ENCODE measurements around the gene ING4. TPM values are rescaled to one million over a fixed set of nuclear protein-coding genes. Genes with fewer than 3 reads are reported as not detected.
A peak's percentile ranks its signal among the peaks of the same experiment; 100 is the strongest.

The ING4 gene
- total RNA-seq, 1 donor from 2014 or later = 46.2 TPM

DNA sequence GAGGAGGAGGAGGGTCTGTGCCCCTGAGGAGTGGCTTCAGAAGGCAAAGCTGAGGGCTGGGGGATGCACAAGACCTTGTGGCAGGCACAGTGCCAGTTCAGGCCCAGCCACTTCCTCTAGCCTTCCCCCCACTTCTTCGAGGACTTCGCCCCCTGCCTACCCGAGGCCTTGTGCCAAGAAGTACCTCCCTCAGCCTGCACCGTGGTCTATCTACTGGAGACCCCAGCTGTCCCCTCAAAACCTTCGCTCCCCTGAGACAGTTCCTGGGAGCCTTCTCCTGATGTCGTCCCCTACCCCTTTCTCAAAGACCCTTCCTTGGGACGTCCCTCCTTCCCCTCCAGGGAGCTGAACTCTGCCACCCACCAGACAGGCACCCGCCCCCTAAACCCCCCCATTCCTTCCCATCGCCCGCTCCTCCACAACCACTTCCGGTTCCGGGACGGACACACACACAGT lies 25.7 kb upstream of the ING4 start:
- DNase-seq = no peak

DNA sequence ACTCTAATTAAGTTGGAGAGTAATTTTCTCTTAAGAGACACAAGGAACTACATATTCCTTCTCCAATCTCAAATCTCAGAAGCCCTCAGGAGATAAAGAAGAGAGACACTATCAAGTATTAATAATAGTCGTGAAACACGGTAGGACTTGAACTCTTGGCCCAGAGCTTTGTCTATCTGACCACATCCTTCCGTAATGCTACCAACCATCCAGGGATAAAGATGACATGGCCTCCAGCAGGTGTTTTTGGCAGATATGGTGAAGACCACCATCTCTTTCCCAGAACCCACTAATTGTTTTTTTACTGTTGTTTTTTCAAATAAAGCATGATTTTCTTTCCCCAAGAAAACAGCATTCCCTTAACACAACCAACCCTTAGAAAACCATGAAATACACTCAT lies 22.9 kb upstream of the ING4 start:
- DNase-seq = no peak

DNA sequence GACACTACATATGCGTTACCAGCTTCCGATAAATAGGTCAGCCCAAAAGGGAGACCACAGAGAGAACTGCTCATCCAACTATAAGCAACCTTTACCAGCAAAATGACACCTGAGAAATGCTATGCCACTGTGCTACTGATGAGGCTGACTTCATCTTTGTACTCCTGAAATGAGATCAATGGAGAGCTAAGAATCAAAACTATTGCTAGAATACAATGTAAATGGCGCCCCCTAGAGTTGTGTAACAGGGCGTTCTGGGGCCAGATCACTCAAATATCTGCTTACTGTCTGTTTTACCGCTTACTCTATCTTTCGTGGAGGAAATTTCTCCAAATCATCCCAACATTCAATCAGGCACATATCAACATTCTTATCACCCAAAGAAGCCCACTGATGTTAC lies 21.7 kb upstream of the ING4 start:
- DNase-seq = peak; percentile 51

DNA sequence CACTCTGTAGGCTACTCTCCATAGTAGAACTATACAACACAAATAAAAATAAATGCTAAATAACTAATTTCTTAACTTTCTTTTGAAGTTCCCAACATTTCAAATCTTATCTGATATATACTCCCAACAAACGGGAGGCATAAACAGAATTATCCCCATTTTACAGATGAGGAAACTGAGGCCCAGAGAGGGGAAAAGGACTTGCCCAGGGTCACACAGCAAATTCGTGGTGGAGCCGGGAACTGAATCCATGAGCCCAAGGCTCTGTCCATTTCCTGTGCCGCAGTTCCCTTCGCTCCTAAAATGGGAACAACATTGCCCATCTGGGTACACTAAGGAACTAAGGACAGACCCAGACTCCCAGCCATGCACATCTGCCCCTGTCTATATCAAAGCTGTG lies 14.0 kb upstream of the ING4 start:
- no peak for DNase-seq

DNA sequence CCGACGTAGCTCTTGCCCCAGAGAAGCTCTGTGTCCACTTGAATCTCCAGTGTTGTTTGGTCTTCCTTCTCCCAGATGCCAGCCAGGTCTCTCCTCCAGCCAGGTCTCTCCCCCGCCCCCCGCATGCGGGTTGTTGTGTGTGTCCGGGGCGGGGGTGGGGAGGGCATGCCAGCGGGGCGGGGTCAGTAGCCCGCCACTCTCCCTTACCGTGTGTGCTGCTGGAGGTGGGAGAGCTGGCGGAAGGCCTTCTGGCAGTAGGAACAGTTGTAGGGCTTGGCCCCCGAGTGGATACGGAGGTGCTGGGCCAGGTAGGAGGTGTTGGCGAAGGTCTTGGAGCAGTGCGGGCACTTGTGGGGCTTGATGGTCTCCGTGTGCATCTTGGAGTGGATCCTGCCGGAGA lies 9.2 kb upstream of the ING4 start:
- DNase-seq = no peak

DNA sequence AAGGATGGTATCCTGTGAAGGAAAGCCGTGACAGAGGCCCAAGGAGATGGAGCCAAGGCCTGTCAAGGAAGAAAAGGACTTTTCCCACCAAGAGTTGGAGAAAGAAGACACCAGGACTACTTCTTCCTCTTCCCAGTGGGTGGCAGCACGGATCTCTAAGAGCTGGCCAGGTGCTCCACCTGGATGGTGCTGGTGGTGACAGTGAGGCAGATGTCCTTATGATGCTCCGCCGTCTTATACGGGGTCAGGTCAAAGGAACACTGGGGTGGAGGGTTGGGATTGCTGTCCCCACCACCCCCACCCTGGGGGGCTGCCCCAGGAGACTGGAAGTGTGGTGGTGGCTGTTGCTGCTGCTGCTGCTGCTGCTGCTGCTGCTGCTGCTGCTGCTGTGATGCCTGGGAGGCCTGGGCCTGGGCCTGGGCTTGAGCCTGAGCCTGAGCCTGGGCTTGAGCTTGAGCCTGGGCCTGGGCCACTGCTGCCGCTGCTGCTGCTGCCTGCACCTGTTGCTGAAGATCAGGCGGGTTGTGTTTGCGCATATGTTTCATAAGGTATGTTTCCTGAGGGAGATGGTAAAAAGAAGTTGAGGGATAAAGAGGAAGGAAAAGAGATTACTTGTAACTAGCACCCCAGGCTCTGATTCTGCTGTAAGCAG lies 4.8 kb upstream of the ING4 start:
- DNase-seq = peak; percentile 12

DNA sequence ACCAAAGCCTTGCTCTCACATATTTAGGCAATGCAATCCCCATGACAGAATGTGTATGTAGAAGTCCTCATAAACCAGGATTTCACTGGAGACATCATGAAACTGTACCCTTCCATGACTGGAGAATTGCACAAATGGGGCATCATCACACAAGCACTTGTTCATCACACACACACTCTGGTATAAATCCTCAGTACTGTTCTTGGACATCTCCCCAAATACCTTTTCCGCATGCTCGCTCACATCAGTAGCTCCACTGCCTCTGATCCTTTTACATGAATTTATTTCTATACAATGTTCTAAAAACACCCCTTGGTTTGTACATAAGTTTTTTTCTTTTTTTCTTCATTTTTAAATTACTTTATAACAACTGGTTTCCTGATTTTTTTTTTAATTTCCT lies 3.3 kb upstream of the ING4 start:
- DNase-seq = no peak

DNA sequence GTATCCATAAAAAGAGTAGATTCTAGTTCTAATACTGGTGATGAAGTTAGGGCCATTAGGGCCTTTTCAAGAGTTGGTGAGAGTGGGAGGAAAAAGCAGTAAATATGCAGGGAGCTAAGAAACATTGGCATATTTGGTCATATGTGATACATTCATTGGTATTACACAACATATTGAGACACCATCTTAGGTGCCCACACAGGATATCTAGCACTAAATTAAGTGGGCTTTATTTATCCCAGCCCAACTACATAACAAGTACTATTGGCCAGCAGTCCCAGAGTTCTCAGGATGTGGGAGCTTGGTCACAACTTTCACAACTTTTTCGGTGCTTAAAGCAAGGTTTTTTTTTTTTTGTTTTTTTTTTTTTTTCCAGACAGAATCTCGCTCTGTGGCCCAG lies 2.0 kb upstream of the ING4 start:
- DNase-seq = no peak

DNA sequence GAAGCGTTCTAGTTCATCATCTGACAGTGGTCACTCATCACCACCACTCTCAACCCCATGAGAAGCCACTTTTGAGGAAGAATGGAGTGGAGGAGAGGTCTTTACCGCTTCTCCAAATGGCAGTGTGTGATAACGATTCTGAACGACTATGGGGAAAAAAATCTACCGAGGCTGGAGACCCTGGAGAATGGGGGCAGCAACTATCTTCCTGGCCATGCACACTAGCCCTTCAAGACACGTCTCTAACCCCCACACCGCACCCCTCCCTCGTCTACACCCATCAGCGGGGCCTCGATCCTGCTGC lies 365 bp downstream of the ING4 start:
- DNase-seq = no peak

DNA sequence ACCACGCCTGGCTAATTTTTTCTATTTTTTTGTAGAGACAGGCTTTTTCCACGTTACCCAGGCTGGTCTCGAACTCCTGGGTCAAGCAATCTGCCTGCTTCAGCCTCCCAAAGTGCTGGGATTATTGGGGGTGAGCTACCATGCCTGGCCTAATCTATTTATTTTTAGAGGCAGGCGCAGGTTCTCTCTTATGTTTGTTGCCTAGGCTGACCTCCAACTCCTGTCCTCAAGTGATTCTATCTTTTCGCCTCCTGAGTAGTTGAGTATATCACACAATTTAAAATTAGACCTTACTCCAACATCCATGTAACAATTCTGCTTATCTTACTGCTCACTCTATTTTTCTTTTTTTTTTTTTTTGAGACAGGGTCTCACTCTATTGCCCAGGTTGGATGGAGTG lies 8.9 kb downstream of the ING4 start:
- no peak for DNase-seq

DNA sequence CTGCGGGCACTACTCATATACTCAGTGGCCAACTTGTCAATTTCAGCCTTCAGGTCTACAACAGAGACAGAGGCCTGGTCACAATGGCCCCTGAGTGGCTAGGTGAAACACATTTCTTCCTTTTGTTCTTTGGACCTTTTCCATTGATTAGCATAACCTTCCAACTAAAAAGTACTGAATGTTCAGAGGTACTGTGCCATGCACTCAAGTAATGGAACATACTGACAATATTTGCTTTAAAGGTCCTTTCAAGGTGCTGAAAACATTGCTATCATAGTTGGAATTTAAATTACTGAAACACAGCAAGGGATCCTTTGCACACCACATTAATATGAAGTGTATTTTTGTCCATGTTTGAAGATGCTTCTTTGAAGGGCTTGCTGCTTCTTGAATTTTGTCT lies 9.6 kb downstream of the ING4 start:
- no peak for DNase-seq

DNA sequence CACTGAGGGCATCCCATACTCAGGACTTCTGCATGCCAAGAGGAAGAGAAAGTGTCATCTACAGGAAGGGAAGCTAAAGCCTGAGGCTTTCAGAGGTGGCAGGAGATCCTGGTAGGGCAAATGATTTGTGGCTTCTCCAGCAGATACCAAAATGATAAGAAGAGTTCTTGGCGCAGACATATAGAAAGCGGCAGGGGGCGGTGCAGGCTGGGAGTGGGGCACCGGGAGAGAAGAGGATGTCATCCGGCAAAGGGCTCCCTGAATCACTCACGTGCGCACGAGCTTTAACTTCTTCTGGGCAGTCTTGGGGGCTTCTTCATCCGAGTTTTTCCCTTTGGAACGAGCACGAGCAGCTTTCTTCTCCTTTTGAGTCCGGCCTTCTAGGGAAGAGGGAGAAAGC lies 10.5 kb downstream of the ING4 start:
- DNase-seq = no peak

DNA sequence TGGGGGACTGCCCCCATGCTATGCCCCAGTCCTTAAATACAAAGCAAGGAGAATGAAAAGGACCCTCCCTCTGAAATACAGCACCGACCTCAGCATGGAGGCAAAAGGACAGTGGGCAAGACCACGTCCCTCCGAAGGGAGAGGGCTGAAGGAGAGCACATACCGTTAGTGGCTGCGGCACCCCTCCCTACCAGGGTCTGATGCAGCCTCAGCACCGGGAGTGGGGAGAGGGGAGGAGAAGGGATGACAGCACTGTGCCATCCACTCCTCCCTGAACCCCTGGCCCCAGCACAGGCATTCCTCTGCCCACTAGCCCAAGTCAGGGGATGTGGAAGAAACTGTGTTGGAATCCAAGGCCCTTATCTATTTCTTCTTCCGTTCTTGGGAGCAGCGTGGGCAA lies 12.1 kb downstream of the ING4 start:
- DNase-seq = no peak

DNA sequence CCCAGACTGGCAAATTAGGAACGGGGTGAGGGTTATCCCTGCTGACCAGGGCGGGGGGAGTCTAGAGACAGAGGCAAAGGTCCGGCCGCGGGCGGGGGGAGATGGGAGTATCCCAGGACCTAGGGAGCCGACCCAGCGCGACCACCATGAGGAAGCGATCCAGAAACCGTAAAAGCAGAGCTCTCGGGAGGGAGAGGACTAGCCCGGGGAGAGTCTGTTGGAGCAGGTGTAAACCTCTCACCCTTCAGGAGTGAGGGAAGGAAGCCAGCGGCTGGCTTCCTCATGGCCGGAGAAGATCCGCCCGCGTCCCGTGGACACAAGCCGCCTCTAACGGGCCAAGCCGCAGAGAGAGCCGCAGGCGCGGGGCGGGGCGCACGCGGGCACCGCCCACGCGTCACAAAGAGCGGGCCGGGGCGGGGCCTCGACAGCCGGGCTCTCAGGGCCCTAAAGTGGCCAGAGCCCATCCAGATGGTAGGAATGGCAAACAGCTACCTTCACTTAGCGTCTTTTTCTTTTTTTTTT lies 15.8 kb downstream of the ING4 start, which contains the start of gene ACRBP:
Gene ACRBP, minus strand, starts transcription at position 350 of the 522 bp plus-strand sequence. Its CDS starts 66 bp downstream, at position 284.
- peak; percentile 82 for DNase-seq

DNA sequence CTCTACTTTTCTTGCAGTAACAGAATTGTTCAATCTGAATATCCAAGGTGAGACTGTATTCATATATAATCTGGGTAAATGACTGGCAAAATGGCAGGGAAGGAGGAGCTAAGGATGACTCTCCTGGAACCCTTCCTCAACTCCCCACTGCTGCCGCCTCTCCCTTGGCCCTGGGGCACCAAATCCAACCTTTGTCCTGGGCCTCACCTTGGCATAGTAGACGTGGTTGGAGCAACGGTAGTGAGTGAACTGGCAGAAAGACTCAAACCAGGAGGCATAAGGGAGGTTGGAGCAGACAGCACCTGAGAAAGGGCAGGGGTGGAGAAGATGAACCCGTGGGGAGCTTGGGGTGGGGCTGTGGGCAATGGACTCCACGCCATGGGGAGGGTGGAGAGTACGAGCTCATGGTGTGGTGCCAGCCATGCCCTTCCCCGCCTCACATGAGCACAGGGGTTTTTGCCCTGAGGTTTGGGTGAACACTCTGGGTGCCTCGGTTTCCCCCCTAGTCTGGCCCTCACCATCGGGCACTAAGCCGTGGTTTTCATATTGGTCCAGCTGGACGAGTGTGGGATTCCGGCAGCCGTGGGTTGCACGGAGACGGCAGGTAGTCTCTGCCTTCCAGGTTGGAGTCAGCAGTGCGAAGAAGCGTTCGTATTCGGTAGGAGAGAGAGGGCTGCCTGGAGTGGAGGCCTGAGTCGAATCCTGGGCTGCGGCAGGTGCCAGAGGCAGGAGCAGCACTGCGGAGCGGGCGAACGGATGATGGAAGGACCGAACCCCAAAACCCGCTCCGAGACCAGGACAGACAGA lies 16.4 kb downstream of the ING4 start:
- DNase-seq = no peak

DNA sequence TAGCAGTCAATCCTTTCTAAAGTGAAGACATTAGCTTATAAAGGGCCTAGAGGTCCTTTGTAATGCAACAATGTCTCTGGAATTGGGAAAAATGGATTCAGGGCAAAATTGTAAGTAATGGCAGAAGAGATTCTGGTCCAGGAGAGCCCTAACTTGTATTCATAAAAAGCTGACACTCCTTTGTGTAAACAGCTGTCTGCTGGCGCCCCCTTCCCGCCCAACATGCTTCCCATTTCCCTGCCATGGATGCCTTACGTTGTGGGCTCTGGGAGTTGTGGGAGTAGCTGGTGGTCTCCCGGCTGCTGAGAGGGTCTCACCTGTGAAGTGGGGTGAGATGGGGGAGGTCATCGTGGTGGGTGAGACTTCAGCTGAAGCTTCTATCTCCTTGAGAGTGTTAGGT lies 18.0 kb downstream of the ING4 start:
- DNase-seq = peak; percentile 67

DNA sequence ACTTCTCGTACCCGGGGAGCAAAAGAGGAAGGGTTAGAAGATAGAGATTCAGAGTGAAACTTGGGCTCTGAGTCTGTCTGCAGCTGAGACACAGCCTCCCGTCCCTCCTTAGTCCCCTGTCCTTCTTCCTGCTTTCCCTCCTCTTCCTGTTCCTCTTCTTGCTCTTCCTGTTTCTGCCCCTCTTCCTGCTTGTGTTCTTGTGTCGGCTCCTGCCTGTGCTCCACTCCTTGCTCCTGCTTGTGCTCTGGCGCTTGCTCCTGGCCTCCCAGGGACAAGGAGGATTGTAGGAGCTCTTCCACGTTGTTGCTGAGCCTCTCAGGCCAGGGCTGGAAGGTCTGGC lies 18.7 kb downstream of the ING4 start:
- no peak for DNase-seq

DNA sequence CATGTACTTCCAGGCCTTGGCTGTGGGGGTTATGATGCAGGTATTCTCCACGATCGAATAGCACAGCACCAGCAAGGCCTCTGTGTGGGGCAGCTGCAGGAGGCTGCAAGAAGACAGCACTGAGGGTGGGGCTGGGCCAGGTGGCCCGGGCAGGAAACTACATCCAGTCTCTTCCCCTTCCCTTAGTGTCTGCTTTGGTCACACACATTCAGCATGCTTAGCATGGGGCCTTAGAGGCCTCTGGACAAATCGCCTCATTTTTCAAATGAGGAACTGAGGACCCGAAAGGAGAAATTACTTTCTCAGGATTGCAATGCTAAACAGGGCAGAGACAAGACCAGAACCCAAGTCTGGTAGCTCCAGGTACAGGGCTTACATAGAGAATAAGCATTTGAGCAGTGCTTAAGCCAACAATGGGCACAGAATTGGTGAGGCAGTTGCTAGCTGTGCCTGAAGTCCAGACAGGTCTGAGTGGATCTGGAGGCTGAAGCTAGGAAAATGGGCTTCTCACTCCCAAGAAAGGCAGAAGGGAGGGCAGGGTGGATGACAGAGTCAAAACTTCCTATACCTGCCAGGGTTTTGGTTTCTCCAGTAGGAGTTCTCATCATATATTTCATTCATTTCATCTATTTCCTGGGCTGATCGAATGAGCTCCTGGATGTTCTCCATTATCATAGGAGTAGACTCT lies 19.2 kb downstream of the ING4 start:
- DNase-seq = no peak

DNA sequence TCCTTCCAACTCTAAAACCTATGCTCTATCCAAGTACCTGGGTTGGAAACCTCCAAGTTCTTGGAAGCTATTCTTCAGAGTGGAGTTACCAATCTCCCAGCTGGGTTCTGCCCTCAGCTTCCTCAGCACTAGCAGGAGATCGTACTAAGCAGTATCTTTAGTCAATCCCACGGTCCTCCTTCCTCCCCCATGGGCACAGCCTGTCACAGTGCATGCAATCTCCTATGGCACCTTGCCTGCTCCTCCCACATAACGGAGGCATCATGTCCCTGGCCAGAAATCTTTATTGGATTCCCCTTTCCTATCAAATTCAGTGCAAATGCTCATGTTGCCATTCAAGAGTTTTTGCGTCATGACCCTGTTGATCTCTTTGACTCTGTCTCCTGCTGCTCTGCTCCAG lies 21.8 kb downstream of the ING4 start:
- no peak for DNase-seq

DNA sequence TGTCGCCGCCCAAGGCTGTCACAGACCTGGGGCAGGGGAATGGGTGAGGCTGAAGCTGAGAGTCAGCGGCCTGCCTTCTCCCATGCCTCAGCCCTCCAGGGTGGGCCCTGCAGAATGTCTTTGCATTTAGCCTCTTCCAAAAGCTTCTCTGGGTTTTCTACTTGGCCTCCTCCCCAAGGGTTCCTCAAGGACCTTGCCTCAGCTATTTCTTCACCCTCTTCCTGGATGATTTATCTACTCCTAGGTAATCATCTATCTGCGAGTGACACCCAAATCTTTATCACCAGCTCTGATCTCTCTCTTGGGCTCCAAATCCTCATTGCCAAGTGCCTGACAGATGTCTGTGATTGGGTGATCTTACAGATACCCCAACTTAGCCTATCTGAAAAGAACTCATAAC lies 22.4 kb downstream of the ING4 start:
- no peak for DNase-seq

DNA sequence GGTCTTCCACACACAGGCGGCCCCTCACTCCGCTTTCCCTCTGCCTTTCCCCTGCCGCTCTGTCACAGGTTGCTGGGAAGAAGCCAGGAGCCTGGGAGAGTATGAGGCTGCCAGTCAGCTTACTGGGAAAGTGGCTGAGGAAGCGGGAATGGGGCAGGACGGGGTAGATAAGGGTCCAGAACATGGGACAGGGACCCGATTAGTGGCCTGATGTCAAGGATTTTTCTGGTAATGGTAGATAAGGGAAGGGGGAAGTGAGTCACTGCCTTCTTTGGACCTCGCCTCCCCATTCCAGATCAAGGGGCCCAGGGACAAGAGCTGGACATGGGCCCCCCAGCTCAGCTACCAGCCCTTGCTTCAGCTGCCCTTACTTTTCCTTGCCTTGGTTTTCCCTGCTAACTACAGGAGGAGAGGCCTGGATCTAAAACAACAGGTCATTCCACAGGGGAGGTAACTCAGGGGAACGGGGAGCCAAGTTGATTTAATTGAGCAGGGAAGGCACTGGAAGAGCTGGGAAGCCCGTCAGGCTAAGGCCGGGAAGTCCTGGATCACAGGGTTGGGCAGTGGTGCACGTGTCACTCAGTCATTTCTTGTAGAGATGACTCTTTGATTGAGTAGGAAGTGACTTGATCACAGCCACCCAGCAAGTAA lies 23.6 kb downstream of the ING4 start:
- no peak for DNase-seq

DNA sequence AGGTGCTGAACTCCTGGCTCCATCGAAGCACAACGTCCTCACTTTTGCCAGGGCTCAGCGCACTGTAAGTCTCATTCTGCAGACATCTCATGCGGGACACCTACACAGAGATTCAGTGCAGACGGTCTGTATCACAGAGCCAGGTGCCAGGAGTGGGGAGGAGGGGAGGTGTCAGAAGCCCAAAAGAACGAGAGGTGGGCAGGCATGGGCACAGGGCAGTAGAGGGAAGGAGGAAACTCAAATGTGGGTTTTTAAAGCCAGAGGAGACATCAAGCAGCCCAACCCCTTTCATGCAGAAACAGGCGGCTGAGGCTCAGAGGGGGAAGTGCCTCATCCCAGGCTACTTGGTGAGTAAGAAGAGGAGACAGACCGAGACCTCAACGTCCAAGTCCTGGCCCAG lies 24.6 kb downstream of the ING4 start:
- DNase-seq = no peak
